HG02678 (cell line): Measurements from ENCODE around the gene GRIK5.

Experiments used
- ATAC-seq: cut with Tn5 transposase; IDR thresholded peaks from one replicate; pipeline ENCODE4 v1.9.1; 2021; ENCODE audit warnings: mild to moderate bottlenecking, moderate library complexity; ENCODE audit not compliant: unreplicated experiment

GRIK5 gene

GRCh38 chr19:42096255-42096837, 26.3 kb upstream of the GRIK5 start:
- no peak for ATAC-seq

GRCh38 chr19:42095814-42096230, 25.8 kb upstream of the GRIK5 start:
- no peak for ATAC-seq

- ATAC-seq: no peak
Observed at GRCh38 chr19:42095142-42095813, 25.3 kb upstream of the GRIK5 start.

GRCh38 chr19:42093926-42094325, 23.9 kb upstream of the GRIK5 start:
- ATAC-seq: no peak

- no peak for ATAC-seq
Observed at GRCh38 chr19:42093505-42093904, 23.5 kb upstream of the GRIK5 start.

GRCh38 chr19:42092350-42092749, 22.3 kb upstream of the GRIK5 start:
- ATAC-seq: no peak

GRCh38 chr19:42091742-42092141, 21.7 kb upstream of the GRIK5 start:
- no peak for ATAC-seq

GRCh38 chr19:42091300-42091699, 21.3 kb upstream of the GRIK5 start:
- no peak for ATAC-seq

- no peak for ATAC-seq
Observed at GRCh38 chr19:42090672-42091071, 20.7 kb upstream of the GRIK5 start.

GRCh38 chr19:42089772-42090171, 19.8 kb upstream of the GRIK5 start:
- ATAC-seq: no peak

GRCh38 chr19:42089191-42089750, 19.3 kb upstream of the GRIK5 start:
- ATAC-seq: no peak

GRCh38 chr19:42088471-42089190, 18.6 kb upstream of the GRIK5 start:
- ATAC-seq: no peak

GRCh38 chr19:42086770-42087550, 17.0 kb upstream of the GRIK5 start:
- no peak for ATAC-seq

GRCh38 chr19:42086188-42086736, 16.3 kb upstream of the GRIK5 start:
- ATAC-seq: no peak

GRCh38 chr19:42083537-42083936, 13.5 kb upstream of the GRIK5 start:
- no peak for ATAC-seq

- no peak for ATAC-seq
Observed at GRCh38 chr19:42081584-42082203, 11.7 kb upstream of the GRIK5 start.

- ATAC-seq: no peak
Observed at GRCh38 chr19:42080764-42081375, 10.9 kb upstream of the GRIK5 start.

- no peak for ATAC-seq
Observed at GRCh38 chr19:42079886-42080763, 10.1 kb upstream of the GRIK5 start.

GRCh38 chr19:42079276-42079669, 9.3 kb upstream of the GRIK5 start:
- ATAC-seq: no peak
